Gastrocnemius medialis (tissue), 4 donors: ENCODE results near the gene DGCR2. TPM values are rescaled to one million over a fixed set of nuclear protein-coding genes. Genes with fewer than 3 reads are reported as not detected.

Experiments
- ATAC-seq, 2 donors: fragments of 150-250 bp; one replicate each; pipeline ENCODE4 v1.9.1; 2016
- DNase-seq, 2 donors: peaks; one replicate each; pipeline ENCODE4 v3.0.0-alpha.2; 2019
- H3K27ac ChIP-seq, 4 donors: fragments of 200-600 bp; sonication (generic); 1 replicate in 1 of 4; 2 replicates in 3 of 4; pipeline ENCODE4 v1.5.1; 2016 to 2018; ENCODE audit warnings: mild to moderate bottlenecking in 2 of 4, moderate library complexity in 1 of 4
- H3K27me3 ChIP-seq, 3 donors: fragments of 200-600 bp; sonication (generic) in 2 of 3; 1 replicate in 1 of 3; 2 replicates in 2 of 3; pipeline versions ENCODE4 v1.5.1 to v1.6.0; 2016 to 2019; ENCODE audit warnings: mild to moderate bottlenecking in 1 of 3, moderate library complexity in 1 of 3
- H3K36me3 ChIP-seq, 2 donors: fragments of 200-600 bp; sonication (generic) in 1 of 2; one replicate each; pipeline ENCODE4 v1.5.1; 2017 to 2018
- H3K4me1 ChIP-seq, 2 donors: fragments of 200-600 bp; sonication (generic) in 1 of 2; one replicate each; pipeline ENCODE4 v1.5.1; 2016 to 2017; ENCODE audit warnings: mild to moderate bottlenecking in 2 of 2
- H3K4me3 ChIP-seq, 4 donors: fragments of 200-600 bp; sonication (generic) in 3 of 4; 1 replicate in 1 of 4; 2 replicates in 3 of 4; pipeline ENCODE4 v1.5.1; 2016 to 2019; ENCODE audit warnings: mild to moderate bottlenecking in 2 of 4
- H3K9me3 ChIP-seq, 3 donors: fragments of 200-600 bp; sonication (generic) in 2 of 3; 1 replicate in 1 of 3; 2 replicates in 2 of 3; pipeline ENCODE4 v1.5.1; 2016 to 2019
- POLR2A ChIP-seq, 2 donors: fragments of 450-650 bp; IDR thresholded peaks; one replicate each; pipeline ENCODE4 v1.6.1; 2017; ENCODE audit warnings: antibody characterized with exemption in 2 of 2, mild to moderate bottlenecking in 2 of 2, moderate library complexity in 2 of 2
- in situ Hi-C, 4 donors: fragments of 200-750 bp; cut with MboI; loops; one replicate each; pipeline versions ENCODE4 v1.15.0 to v1.8.0; 2017; ENCODE audit warnings: low sequenced_read_pairs in 4 of 4
- intact Hi-C: fragments of 100-400 bp; cut with DNase I; formaldehyde crosslinking; loops from one replicate; pipeline ENCODE4 v1.15.1; 2023; ENCODE audit warnings: low total_unique reads
- total RNA-seq, 4 donors: library from RNA; depleted of rRNA; stranded (reverse); fragments of >200 nt; gene quantifications; one replicate each; pipeline versions ENCODE4 v1.1.0 to v1.2.3, GENCODE V29; 2016
- TF ChIP-seq, protein P1 (sequence below), 5 experiments: fragments of 450-650 bp in 3 of 5; fragments of 200-600 bp in 2 of 5; sonication (generic) in 2 of 5; IDR thresholded peaks in 4 of 5; conservative IDR thresholded peaks in 1 of 5; 1 replicate in 4 of 5; 2 replicates in 1 of 5; pipeline ENCODE4 v1.5.1; 2016 to 2019; ENCODE audit warnings: antibody characterized with exemption in 5 of 5, mild to moderate bottlenecking in 3 of 5, moderate library complexity in 3 of 5

The DGCR2 gene
- total RNA-seq, 4 donors from 2014 or later = 30.0 to 72.7 (median 43.5) TPM

DNA sequence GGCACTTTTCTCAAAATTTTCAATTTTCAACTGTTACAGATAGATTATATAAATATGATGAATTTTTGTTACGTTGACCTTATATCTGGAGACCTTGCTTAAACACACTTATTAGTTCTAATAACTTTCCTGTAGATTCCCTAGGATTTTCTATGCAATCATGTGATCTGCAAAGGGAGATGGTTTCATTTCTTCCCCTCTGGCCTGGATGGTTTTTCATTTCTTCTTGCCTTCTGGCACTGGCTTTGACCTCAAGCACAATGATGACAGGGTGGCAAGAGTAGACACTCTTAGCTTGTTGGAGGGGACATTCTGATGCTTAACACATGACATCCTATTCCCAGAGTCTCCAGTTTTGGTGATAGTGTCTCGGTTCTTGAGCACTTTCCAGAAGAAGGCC is 75.9 kb downstream of the DGCR2 start:
- intact Hi-C loops = no loop called here
- no peaks in the 10 kb centered on the region for H3K27me3 ChIP-seq
- H3K4me3 ChIP-seq = no peak overlapping the region
- in situ Hi-C loops = no loop called here
- no peak for TF ChIP-seq POLR2A (IDR thresholded peaks at IDR 0.05)
- TF ChIP-seq, protein P1, sequence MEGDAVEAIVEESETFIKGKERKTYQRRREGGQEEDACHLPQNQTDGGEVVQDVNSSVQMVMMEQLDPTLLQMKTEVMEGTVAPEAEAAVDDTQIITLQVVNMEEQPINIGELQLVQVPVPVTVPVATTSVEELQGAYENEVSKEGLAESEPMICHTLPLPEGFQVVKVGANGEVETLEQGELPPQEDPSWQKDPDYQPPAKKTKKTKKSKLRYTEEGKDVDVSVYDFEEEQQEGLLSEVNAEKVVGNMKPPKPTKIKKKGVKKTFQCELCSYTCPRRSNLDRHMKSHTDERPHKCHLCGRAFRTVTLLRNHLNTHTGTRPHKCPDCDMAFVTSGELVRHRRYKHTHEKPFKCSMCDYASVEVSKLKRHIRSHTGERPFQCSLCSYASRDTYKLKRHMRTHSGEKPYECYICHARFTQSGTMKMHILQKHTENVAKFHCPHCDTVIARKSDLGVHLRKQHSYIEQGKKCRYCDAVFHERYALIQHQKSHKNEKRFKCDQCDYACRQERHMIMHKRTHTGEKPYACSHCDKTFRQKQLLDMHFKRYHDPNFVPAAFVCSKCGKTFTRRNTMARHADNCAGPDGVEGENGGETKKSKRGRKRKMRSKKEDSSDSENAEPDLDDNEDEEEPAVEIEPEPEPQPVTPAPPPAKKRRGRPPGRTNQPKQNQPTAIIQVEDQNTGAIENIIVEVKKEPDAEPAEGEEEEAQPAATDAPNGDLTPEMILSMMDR (IDR thresholded peaks at IDR 0.05 in 4 of 5, conservative IDR thresholded peaks at IDR 0.05 in 1 of 5) = no peak
- no peak overlapping the region for H3K27ac ChIP-seq
- ATAC-seq (no peak), DNase-seq (no peak)
- H3K9me3 ChIP-seq = no peaks in the 10 kb centered on the region
- peaks cover 0 to 94% of the 10 kb centered on the region in 2 donors for H3K36me3 ChIP-seq
- H3K4me1 ChIP-seq = peaks cover 12 to 13% of the 10 kb centered on the region in 2 donors

DNA sequence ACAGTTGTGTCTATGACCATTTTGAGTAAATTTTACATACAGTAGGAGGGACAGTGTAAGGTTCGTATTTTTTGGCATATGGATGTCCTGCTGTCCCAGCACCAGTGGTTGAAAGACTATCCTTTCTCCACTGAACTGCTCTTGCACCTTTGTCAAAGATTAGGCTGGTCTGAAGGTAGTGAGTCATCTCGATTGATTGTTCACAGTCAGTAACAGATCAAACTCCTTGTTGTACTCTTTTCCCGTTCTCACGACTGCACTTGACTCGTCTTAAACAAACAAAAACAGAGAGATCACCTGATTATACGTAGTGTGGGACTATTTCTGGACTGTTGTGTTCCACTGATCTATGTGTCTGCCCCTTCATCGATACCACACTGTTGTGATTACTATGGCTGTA is 77.1 kb downstream of the DGCR2 start:
- ATAC-seq (no peak), DNase-seq (no peak)
- Histone ChIP-seq H3K9me3 (no peaks in the 10 kb centered on the region), H3K36me3 (peaks cover 0 to 99% of the 10 kb centered on the region in 2 donors), H3K4me1 (peaks cover 4% of the 10 kb centered on the region in 2 donors), H3K27me3 (no peaks in the 10 kb centered on the region), H3K27ac (no peak overlapping the region), H3K4me3 (no peak overlapping the region)
- no peak for TF ChIP-seq POLR2A (IDR thresholded peaks at IDR 0.05)
- TF ChIP-seq, protein P1 (IDR thresholded peaks at IDR 0.05 in 4 of 5, conservative IDR thresholded peaks at IDR 0.05 in 1 of 5) = no peak
- in situ Hi-C loops (no loop called here), intact Hi-C loops (no loop called here)

DNA sequence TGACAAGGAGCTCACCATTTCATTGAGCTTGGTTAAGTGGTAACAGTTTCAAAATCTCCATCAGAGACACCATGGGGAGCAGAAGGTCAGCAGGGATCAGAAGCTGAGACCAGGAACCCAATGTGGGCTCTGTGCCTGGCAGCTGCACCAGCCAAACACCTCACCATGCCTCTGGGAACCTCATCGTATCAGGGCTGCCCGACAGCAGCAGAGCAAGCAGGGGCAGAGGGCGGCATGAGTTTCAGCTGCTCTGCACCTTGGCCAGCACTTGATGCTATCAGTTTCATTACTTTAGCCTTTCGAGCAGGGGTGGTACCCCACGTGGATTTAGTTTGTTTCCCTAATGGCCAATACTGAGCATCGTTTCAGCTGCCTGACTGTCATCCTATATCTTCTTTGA is 77.8 kb downstream of the DGCR2 start:
- no peak overlapping the region for H3K27ac ChIP-seq
- TF ChIP-seq, protein P1 (IDR thresholded peaks at IDR 0.05 in 4 of 5, conservative IDR thresholded peaks at IDR 0.05 in 1 of 5) = no peak
- no peak for TF ChIP-seq POLR2A (IDR thresholded peaks at IDR 0.05)
- no peaks in the 10 kb centered on the region for H3K9me3 ChIP-seq
- intact Hi-C loops = no loop called here
- in situ Hi-C loops = no loop called here
- no peak overlapping the region for H3K4me3 ChIP-seq
- peaks cover 0 to 99% of the 10 kb centered on the region in 2 donors for H3K36me3 ChIP-seq
- DNase-seq (peak in 1 of 2 donors; percentile 10), ATAC-seq (no peak)
- no peaks in the 10 kb centered on the region for H3K4me1 ChIP-seq
- H3K27me3 ChIP-seq = no peaks in the 10 kb centered on the region

DNA sequence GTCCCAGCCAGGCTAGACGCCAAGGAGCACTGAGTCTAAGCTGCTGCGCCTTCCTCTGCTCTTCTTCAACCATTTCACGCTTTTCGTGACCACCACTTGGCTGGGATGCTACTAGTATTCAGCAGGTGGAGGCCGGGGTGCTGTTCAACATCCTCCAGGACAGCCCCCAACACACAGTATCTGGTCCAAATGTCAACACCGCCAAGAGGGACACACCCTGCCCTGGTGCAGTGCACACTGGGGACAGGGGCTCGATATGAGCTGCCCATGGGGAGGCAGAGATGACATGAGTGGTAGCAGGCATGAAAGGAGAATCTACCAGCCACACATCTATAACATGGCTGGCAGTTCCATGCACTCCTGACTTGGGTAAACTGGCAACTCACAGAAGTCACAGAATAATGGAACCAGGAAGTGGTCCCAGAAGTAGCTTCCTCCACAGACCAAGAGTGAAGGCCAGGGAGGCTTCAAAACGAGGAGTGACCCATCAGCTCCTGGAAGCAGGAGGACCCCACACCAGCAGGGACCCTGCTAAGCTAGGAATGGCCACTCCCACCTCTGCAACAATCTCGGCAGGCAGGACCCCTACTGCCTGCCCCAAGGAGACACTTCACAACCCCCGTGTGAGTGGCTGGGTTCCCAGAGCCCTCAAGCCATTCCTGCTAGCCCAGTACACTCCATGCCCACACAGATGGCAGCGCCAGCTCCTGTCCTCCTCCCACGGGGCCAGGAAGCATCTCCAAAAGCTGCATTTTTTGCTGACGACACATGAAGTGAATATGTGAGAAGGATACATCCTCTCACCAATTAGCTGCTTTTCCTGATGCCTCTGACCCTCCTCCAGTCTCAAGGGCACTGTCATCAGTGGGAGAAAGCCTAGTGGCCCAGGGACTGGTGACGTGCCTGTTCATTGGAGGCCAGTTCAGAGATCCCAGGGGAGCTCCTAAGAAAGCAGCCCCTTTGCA is 78.8 kb downstream of the DGCR2 start:
- H3K4me1 ChIP-seq = no peaks in the 10 kb centered on the region
- H3K27ac ChIP-seq = no peak overlapping the region
- H3K9me3 ChIP-seq = no peaks in the 10 kb centered on the region
- intact Hi-C loops (no loop called here), in situ Hi-C loops (no loop called here)
- TF ChIP-seq, protein P1 (IDR thresholded peaks at IDR 0.05 in 4 of 5, conservative IDR thresholded peaks at IDR 0.05 in 1 of 5) = no peak
- no peak for TF ChIP-seq POLR2A (IDR thresholded peaks at IDR 0.05)
- H3K4me3 ChIP-seq = no peak overlapping the region
- peaks cover 0 to 98% of the 10 kb centered on the region in 2 donors for H3K36me3 ChIP-seq
- no peak for ATAC-seq
- DNase-seq = peak in 1 of 2 donors; percentile 5
- no peaks in the 10 kb centered on the region for H3K27me3 ChIP-seq
